ENCODE data around the gene CDH2. TPM values are rescaled to one million over a fixed set of nuclear protein-coding genes. Genes with fewer than 3 reads are reported as not detected.

CDH2 gene
- total and polyA plus RNA-seq, 2 experiments from 2014 or later, result 14.7 to 36.9 TPM

DNA sequence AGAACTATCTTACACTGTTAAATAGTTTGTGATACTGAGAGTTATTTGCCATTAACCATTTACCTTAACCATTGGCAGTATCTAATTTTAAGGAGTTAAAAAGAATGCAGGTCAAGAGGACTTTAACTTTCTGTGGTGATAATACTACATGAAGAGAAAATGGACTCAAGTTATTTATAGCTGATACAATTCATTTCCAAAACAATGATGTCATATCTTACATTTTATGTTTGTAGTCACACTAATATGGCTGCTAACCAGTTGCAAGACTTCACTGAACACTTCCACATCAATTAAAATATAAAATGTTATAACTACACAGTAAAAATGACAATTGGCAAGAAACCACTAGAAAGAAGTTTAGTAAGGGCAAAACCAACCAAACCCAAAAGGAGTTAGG, 77.7 kb downstream of the CDH2 start:
- Histone ChIP-seq H3K36me3 (ENCODE audit: insufficient read depth) (no peaks in the 10 kb centered on the region), H3F3A (replicated peaks; ENCODE audit: low read depth) (no peaks in the 10 kb centered on the region), H3K4me3 (no peak overlapping the region), H3K9me2 (ENCODE audit: insufficient read depth) (no peaks in the 10 kb centered on the region), H3K79me2 (replicated peaks; ENCODE audit: insufficient read depth) (no peaks in the 10 kb centered on the region), H3K4me2 (no peak overlapping the region), H2AFZ (no peak overlapping the region), H4K20me1 (replicated peaks; ENCODE audit: insufficient read depth) (no peaks in the 10 kb centered on the region), H3K27me3 (ENCODE audit: insufficient read depth) (no peaks in the 10 kb centered on the region), H3K4me1 (ENCODE audit: insufficient read depth) (no peaks in the 10 kb centered on the region), H3K27ac (ENCODE audit: low read depth) (no peak overlapping the region)
- Mint-ChIP-seq H3K9me3 (no peaks in the 10 kb centered on the region), H3K27ac (no peak overlapping the region), H3K4me1 (no peaks in the 10 kb centered on the region), H3K36me3 (ENCODE audit: low read depth) (no peaks in the 10 kb centered on the region), H3K4me3 (no peak overlapping the region), H3K27me3 (ENCODE audit: insufficient read depth, low read depth, poor library complexity) (no peaks in the 10 kb centered on the region)
- no peak for ATAC-seq
- TF ChIP-seq POLR2AphosphoS5 (IDR thresholded peaks at IDR 0.05; ENCODE audit: low read depth) (no peak), EZH2phosphoT487 (IDR thresholded peaks at IDR 0.05; ENCODE audit: unreplicated experiment) (no peak), CTCF (conservative IDR thresholded peaks at IDR 0.05; ENCODE audit: low read depth in 2 of 2) (no peak), CREB1 (CRISPR knock-in tag; IDR thresholded peaks at IDR 0.05; ENCODE audit: low read depth) (no peak)
- DNase-seq (ENCODE audit: low spot score), result no peak

GRCh38 chr18:28095631-28096030, 81.3 kb downstream of the CDH2 start:
- Mint-ChIP-seq H3K4me3 (no peak overlapping the region), H3K36me3 (ENCODE audit: low read depth) (no peaks in the 10 kb centered on the region), H3K27me3 (ENCODE audit: insufficient read depth, low read depth, poor library complexity) (no peaks in the 10 kb centered on the region), H3K27ac (no peak overlapping the region), H3K4me1 (peaks cover 3% of the 10 kb centered on the region; the same call in 2 of the 3 replicates), H3K9me3 (no peaks in the 10 kb centered on the region)
- DNase-seq (ENCODE audit: low spot score), result no peak
- H3F3A ChIP-seq (replicated peaks; ENCODE audit: low read depth), result no peaks in the 10 kb centered on the region
- no peaks in the 10 kb centered on the region; the same call in 1 of the 2 replicates for H4K20me1 ChIP-seq (replicated peaks; ENCODE audit: insufficient read depth)
- no peak overlapping the region for H3K27ac ChIP-seq (ENCODE audit: low read depth)
- no peaks in the 10 kb centered on the region for H3K36me3 ChIP-seq (ENCODE audit: insufficient read depth)
- H3K4me2 ChIP-seq, result no peak overlapping the region
- peaks cover 11% of the 10 kb centered on the region for H3K4me1 ChIP-seq (ENCODE audit: insufficient read depth)
- H2AFZ ChIP-seq, result no peak overlapping the region
- no peaks in the 10 kb centered on the region for H3K79me2 ChIP-seq (replicated peaks; ENCODE audit: insufficient read depth)
- no peak overlapping the region for H3K4me3 ChIP-seq
- no peaks in the 10 kb centered on the region for H3K9me2 ChIP-seq (ENCODE audit: insufficient read depth)
- peaks cover 8% of the 10 kb centered on the region; the same call in 1 of the 2 replicates for H3K27me3 ChIP-seq (ENCODE audit: insufficient read depth)
- ATAC-seq, result no peak
- TF ChIP-seq EZH2 (IDR thresholded peaks at IDR 0.05; ENCODE audit: low read depth, unreplicated experiment) (no peak), NANOG (IDR thresholded peaks at IDR 0.05; ENCODE audit: borderline replicate concordance) (no peak), CTCF (conservative IDR thresholded peaks at IDR 0.05; ENCODE audit: low read depth in 2 of 2) (no peak), ZNF114 (CRISPR knock-in tag; IDR thresholded peaks at IDR 0.05) (no peak), POLR2AphosphoS5 (IDR thresholded peaks at IDR 0.05; ENCODE audit: low read depth) (no peak), STAT1 (IDR thresholded peaks at IDR 0.05; ENCODE audit: unreplicated experiment) (no peak), JUNB (IDR thresholded peaks at IDR 0.05; ENCODE audit: unreplicated experiment) (no peak), ZNF331 (CRISPR knock-in tag; IDR thresholded peaks at IDR 0.05; ENCODE audit: low read depth) (no peak), EZH2phosphoT487 (IDR thresholded peaks at IDR 0.05; ENCODE audit: unreplicated experiment) (no peak), CREB1 (CRISPR knock-in tag; IDR thresholded peaks at IDR 0.05; ENCODE audit: low read depth) (no peak)
- TF ChIP-seq, protein P1, sequence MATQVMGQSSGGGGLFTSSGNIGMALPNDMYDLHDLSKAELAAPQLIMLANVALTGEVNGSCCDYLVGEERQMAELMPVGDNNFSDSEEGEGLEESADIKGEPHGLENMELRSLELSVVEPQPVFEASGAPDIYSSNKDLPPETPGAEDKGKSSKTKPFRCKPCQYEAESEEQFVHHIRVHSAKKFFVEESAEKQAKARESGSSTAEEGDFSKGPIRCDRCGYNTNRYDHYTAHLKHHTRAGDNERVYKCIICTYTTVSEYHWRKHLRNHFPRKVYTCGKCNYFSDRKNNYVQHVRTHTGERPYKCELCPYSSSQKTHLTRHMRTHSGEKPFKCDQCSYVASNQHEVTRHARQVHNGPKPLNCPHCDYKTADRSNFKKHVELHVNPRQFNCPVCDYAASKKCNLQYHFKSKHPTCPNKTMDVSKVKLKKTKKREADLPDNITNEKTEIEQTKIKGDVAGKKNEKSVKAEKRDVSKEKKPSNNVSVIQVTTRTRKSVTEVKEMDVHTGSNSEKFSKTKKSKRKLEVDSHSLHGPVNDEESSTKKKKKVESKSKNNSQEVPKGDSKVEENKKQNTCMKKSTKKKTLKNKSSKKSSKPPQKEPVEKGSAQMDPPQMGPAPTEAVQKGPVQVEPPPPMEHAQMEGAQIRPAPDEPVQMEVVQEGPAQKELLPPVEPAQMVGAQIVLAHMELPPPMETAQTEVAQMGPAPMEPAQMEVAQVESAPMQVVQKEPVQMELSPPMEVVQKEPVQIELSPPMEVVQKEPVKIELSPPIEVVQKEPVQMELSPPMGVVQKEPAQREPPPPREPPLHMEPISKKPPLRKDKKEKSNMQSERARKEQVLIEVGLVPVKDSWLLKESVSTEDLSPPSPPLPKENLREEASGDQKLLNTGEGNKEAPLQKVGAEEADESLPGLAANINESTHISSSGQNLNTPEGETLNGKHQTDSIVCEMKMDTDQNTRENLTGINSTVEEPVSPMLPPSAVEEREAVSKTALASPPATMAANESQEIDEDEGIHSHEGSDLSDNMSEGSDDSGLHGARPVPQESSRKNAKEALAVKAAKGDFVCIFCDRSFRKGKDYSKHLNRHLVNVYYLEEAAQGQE (IDR thresholded peaks at IDR 0.05; ENCODE audit: unreplicated experiment), result no peak
- TF ChIP-seq, protein P2, sequence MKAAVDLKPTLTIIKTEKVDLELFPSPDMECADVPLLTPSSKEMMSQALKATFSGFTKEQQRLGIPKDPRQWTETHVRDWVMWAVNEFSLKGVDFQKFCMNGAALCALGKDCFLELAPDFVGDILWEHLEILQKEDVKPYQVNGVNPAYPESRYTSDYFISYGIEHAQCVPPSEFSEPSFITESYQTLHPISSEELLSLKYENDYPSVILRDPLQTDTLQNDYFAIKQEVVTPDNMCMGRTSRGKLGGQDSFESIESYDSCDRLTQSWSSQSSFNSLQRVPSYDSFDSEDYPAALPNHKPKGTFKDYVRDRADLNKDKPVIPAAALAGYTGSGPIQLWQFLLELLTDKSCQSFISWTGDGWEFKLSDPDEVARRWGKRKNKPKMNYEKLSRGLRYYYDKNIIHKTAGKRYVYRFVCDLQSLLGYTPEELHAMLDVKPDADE (IDR thresholded peaks at IDR 0.05), result no peak
